Measurements from ENCODE around the gene MRPL23. TPM values are rescaled to one million over a fixed set of nuclear protein-coding genes. Genes with fewer than 3 reads are reported as not detected.

Gene MRPL23
- total and polyA plus RNA-seq, 2 of the 8 experiments (the other 6 are each of a cell fraction or from before 2014, with no cell fraction given), result 86.4 to 244 TPM

DNA sequence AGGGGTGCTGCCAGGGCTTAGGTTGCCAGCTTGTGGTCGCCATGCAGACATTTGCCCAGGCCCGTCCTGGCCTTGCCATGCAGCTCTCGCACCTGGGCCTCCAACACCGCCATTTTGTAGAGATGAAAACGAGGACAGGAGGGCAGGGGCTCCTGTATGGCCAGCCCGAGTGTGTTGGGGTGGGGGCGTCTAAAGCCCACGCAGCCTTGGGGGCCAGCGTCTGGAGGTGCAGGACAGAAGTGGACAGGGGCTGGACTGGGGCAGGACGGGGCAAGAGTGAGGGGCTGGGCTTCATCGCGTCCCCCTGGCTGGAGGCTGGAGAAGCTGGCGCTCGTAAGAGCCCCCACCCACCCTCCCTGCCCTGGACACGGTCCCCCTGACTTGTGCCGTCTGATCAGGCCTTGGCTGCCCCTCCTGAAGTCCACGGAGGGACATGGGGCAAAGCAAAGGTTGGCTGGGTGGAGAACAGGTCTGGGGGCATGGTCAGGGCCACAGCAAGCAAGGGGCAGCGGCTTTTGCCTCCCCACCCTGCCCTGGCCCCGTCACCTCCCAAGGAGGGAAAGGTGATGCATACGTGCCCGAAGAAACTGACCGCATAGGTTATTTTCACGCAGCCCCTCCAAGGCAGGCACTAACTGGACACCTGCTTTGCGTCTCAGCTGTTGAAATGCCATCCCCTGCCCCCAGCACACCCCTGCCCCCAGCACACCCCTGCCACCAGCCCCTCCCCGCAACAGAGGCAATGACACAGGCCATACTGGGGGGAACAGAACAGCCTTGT, 26.8 kb upstream of the MRPL23 start (continued):
- TF ChIP-seq E2F6 (IDR thresholded peaks at IDR 0.05), result no peak
- no peak for TF ChIP-seq RFX5 (IDR thresholded peaks at IDR 0.05; ENCODE audit: borderline replicate concordance, low read depth, low read length)
- no peak for TF ChIP-seq GABPA (IDR thresholded peaks at IDR 0.05; ENCODE audit: borderline replicate concordance, insufficient read depth, low read length)
- TF ChIP-seq HDAC6 (IDR thresholded peaks at IDR 0.05; ENCODE audit: low read depth, low read length), result no peak
- TF ChIP-seq TCF12 (IDR thresholded peaks at IDR 0.05; ENCODE audit: low read depth, low read length), result no peak
- no peak for TF ChIP-seq CEBPB (IDR thresholded peaks at IDR 0.05; ENCODE audit: low read depth, low read length)
- no peak for TF ChIP-seq JUN (IDR thresholded peaks at IDR 0.05; ENCODE audit: low read depth, low read length)
- no peak for TF ChIP-seq RBBP5 (IDR thresholded peaks at IDR 0.05; ENCODE audit: borderline replicate concordance, low read depth, low read length)
- no peak for TF ChIP-seq BRCA1 (IDR thresholded peaks at IDR 0.05; ENCODE audit: low read depth, low read length)

All from H1 (cell line).